ENCODE measurements around the gene FSD1L.

The FSD1L gene

GRCh38 chr9:105572455-105572854 lies 124.6 kb downstream of the FSD1L start:
- TF ChIP-seq SIN3A (IDR thresholded peaks at IDR 0.05; ENCODE audit: borderline replicate concordance, insufficient read depth, low read length) (no peak), FOXP2 (optimal IDR thresholded peaks at IDR 0.05; ENCODE audit: borderline replicate concordance, extremely low read depth, extremely low read length, insufficient read depth) (no peak), REST (IDR thresholded peaks at IDR 0.05; ENCODE audit: insufficient read depth in 1 of 2, low read depth in 2 of 2, low read length in 2 of 2) (no peak), POLR2AphosphoS5 (IDR thresholded peaks at IDR 0.05; ENCODE audit: low read depth, low read length) (no peak), TAF1 (IDR thresholded peaks at IDR 0.05; ENCODE audit: borderline replicate concordance, insufficient read depth, low read length) (no peak)

- no peak for TF ChIP-seq POLR2AphosphoS5 (IDR thresholded peaks at IDR 0.05; ENCODE audit: low read depth, low read length)
- no peak for TF ChIP-seq REST (IDR thresholded peaks at IDR 0.05; ENCODE audit: insufficient read depth in 1 of 2, low read depth in 2 of 2, low read length in 2 of 2)
- no peak for TF ChIP-seq SIN3A (IDR thresholded peaks at IDR 0.05; ENCODE audit: borderline replicate concordance, insufficient read depth, low read length)
- TF ChIP-seq FOXP2 (optimal IDR thresholded peaks at IDR 0.05; ENCODE audit: borderline replicate concordance, extremely low read depth, extremely low read length, insufficient read depth): no peak
- no peak for TF ChIP-seq TAF1 (IDR thresholded peaks at IDR 0.05; ENCODE audit: borderline replicate concordance, insufficient read depth, low read length)
Measured at GRCh38 chr9:105593145-105593544, 145.3 kb downstream of the FSD1L start.

Data from PFSK-1 (cell line).